TTC549 (cell line): ENCODE data around the gene RMDN2.

Experiments
- FAIRE-seq: peaks from 2 replicates; lab custom pipeline; 2012; peaks lifted over from hg19 to GRCh38; lab: Jason Lieb, UNC

Gene RMDN2

GRCh38 chr2:38039121-38039910 is 114.2 kb downstream of the RMDN2 start:
- no peak for FAIRE-seq

- FAIRE-seq, result no peak
Measured at GRCh38 chr2:38045811-38046210, 120.7 kb downstream of the RMDN2 start.

- no peak for FAIRE-seq
Measured at GRCh38 chr2:38056216-38056615, 131.1 kb downstream of the RMDN2 start.

GRCh38 chr2:38057651-38058410 is 132.7 kb downstream of the RMDN2 start:
- FAIRE-seq, result no peak

- FAIRE-seq, result no peak
Measured at GRCh38 chr2:38060236-38061018, 135.3 kb downstream of the RMDN2 start.

GRCh38 chr2:38064801-38065501 is 139.9 kb downstream of the RMDN2 start:
- no peak for FAIRE-seq

- FAIRE-seq, result peak; percentile 81
Measured at GRCh38 chr2:38065502-38066135, 140.5 kb downstream of the RMDN2 start.

- no peak for FAIRE-seq
Measured at GRCh38 chr2:38066421-38067115, 141.5 kb downstream of the RMDN2 start.
